SIG-M5 treated with dmso at 0.1 percent for 504 hours (cell line): ENCODE data around the gene GRAP.
A peak's percentile ranks its signal among the peaks of the same experiment; 100 is the strongest.

Experiments
- DNase-seq: peaks from one replicate; lab custom pipeline; 2025; ENCODE audit not compliant: unreplicated experiment; lab: John Stamatoyannopoulos, UW

The GRAP gene

DNA sequence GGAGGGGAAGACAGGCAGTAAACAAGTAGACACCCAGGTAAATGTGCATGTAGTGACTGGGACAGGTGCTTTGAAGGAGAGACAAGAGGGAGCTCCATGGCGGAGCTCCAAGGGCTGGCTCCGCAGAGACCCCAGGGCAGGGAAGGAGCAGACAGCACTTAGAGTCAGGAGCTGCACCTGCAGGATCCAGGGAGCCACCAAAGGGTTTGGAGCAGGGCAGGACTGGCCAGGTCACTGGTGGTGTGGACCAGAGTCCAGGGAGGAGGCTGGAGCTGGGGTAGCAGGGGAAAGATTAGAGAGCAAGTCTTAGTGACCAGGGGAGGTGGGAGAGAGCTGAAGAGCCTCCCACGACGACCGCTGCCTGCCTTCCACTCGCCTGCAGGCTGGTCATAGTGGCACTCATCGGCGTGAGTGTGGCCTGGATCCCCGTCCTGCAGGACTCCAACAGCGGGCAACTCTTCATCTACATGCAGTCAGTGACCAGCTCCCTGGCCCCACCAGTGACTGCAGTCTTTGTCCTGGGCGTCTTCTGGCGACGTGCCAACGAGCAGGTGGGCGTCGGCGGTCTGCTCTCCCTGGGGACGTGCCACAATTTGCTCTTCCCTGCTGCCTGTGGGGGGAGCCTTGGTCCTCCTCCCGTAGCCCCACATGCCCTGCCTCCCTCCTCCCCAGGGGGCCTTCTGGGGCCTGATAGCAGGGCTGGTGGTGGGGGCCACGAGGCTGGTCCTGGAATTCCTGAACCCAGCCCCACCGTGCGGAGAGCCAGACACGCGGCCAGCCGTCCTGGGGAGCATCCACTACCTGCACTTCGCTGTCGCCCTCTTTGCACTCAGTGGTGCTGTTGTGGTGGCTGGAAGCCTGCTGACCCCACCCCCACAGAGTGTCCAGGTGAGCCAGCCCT is 27.5 kb downstream of the GRAP start:
- no peak for DNase-seq

DNA sequence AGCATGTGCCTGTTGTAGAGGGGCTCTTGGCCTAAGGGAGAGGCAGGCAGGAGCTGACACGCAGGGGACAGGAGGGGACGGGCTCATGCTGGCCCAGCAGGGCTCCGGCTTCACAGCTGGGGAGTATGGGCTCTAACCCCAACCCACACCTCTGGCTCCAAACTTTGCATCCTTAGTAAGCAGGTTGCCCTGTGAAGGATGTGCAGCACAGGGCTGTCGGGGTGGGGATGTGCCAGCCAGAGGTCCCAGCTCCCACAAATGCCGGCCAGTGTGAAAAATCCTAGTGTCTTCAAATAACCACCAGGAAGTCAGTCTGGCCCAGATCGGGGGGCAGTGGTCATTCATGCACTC is 28.2 kb downstream of the GRAP start:
- DNase-seq, result no peak

- no peak for DNase-seq
Observed at GRCh38 chr17:19017804-19018599, 28.8 kb downstream of the GRAP start.

DNA sequence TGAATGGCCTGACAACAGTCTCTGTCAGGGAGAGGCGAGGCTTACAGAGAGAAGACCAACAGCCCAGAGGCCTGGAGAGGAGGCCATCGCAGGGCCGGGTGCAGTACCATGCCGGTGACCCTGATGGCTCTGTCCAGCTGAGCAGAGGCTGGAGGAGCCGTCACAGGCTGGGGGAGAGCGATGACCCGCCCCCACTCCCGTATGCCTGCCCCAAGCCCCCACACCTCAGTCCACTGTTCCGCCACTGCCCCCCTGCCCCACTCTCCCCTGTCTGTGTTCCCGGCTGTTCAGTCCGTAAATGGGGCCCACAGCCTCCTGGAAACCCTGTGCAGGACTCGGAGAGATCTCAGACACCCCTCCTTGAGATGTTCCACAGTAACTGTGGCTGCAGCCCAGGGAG is 29.4 kb downstream of the GRAP start:
- DNase-seq, result no peak

GRCh38 chr17:19016881-19017280 is 29.9 kb downstream of the GRAP start:
- DNase-seq, result no peak

DNA sequence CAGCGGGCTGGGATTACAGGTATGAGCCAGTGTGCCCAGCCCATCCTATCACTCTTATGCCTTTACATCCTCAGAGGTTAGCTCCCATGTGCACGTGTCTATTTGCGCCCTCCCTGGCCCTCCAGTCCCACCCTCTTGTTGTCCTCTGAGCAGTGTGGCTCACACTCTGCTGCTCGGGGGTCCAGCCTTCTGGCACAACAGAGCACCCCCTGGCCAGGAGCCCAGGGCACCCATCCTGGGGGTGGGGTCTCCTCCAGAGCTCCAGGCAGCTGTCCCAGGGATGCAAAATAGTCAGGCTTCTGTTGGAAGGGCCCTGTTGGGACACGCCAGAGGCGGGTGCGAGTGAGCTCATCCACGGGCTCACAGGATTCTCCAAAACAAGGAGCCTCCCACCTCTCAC is 30.5 kb downstream of the GRAP start:
- DNase-seq, result no peak

GRCh38 chr17:19015428-19015827 is 31.3 kb downstream of the GRAP start:
- DNase-seq, result no peak

DNA sequence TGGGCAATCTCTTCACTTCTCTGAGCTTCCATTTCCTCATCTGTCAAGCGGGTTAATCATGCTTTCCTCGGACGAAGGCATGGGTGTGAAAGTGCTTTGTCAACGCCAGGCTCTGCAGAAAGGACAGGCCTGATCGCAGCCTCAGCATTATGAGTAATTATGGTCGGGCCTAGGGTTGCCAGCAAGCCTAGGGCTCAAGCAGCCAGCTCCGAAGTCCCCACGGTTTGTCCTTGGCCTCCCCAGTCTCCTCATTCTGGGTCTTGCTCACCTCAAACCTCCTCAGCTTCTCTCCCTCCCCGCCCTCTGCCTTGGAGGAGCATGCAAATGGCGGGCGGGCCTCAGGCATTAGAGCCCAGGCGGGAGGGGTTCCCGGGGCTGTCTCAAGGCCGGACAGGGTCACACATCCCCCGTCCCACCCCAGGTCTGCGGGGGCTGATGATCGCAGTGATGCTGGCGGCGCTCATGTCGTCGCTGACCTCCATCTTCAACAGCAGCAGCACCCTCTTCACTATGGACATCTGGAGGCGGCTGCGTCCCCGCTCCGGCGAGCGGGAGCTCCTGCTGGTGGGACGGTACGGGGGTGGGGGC is 32.0 kb downstream of the GRAP start:
- DNase-seq, result no peak

DNA sequence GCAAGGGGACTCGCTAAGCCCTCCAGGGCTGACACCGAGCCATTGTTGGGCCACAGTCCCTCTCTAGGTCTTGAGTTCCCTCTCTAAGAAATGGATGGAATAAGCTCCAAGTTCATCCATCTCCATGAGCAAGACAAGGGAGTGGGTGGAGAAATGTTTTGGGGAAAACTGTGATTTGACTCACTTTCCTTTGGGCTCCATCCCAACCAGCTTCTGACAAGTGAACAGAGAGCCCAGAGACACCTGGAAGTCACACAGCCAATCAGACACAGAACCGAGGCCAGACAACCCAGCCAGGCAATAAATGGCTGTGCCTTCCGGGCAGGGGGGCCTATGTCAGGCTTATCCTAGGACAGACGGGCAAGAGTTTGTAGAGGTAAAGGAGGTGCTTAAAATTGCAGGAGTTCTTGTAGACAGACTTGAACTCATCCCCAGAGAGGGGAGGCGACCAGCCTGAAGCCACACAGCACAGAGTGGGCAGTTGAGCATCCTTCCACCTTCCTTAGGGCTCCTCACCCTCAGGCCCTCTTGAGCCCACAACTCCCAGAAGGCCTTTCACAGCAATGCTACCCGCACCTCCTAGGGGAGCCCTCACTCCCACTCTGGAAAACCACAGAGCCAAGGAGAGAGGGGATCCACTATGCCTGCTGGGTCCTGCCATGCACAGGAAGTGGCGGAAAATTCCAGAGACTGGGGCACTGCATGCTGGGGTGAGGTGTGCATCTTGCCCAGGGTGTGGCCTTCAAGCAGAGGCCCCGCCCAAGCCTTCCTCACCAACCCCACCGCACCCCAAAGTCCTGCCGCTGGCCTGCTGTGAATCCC is 32.7 kb downstream of the GRAP start:
- DNase-seq, result no peak

GRCh38 chr17:19013226-19013625 is 33.5 kb downstream of the GRAP start:
- DNase-seq, result no peak

DNA sequence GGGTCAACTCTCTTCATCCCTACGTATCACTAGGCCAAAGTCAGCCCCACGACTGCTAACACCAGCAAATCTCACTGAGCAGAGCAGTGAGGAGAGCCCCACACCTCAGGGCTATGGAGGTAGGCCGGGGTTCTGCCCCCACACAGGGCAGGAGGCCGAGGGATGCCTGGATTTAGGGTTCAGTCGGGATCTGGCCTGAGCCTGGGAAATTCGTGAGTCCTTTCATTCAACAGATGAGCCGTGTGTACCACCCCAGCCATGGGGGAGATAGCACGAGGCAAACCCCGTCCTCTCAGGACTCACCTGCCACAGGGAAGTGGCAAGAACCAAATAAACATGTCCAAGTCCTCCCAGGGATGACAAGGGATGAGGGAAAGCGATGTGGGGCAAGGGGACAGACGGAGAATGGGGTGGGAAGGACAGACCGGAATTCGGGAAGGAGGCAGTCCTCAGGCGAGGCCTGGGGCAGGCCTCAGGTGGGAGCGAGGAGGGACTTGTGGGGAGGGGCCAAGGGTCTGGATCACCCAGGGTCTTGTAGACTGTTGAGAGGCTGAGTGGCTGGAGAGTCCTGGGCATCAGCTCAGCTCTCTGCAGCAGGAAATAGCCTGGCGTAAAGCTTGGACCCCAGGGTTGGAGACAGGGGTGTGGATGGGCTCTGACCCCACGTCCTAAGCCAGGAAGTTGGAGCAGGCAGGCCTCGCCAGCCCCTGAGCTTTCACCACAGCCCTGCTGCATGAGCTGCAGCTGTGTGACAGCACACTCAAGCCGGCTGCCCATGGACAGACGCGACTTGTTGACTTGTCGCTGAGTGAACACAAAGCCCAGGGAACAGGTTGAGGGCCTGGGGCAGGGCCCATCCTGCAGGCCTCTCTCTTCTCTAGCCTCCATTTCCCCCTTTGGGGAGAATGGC is 34.3 kb downstream of the GRAP start:
- no peak for DNase-seq

DNA sequence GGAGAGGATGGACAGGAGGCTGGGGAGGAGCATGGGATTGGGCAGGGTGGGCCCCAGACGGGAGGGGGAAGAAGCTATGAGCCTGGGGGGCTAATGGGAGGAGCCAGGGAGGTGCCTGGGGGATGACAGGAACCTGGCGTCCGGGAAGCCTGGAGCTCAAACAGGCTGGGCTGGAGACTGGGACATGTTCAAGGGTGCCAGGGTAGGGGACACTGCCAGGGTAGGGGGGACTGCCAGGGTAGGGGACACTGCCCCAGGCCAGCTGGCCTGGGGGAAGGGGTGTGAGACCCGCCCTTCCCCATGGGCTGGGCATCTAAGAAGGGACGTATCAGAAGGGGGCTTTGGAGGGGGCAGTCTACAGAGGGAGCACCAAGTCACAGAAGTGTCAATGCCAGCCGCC is 35.2 kb downstream of the GRAP start:
- DNase-seq, result no peak

DNA sequence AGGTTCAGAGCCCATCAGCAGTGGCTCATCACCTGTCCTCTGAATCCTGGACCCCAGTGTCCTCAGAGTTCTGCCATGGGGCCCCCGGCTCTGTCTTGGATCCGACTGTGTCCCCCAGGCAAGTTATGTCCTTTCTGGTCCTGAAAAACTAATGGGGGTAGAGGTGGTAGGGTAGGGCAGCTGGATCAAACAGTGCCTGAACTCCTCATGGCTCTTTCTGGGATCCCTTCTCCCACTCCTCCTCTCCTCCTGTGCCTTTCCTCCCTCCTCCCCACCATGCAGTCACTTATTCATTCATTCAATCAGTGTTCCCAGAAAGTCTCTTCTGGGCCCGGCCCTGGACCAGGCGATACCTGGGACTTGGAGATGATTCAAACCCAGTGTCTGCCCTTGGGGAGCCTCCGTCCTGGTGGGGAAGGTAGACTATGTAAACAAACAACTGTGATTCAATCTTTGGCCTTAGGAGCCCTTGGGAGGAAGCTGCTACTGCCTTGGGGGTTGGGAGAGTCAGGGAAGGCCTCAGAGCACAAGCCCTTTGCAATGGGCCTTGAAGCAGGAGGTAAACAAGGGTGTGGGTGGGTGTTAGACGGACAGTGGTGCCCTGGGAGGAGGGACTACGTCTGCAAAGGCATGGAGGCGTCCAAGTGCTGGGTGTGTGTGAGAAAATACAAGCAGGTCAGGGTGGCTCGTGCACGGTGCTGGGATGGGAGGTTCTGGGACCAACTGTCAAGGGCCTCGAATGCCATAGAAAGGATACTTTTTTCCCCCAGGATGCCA is 35.8 kb downstream of the GRAP start:
- no peak for DNase-seq

DNA sequence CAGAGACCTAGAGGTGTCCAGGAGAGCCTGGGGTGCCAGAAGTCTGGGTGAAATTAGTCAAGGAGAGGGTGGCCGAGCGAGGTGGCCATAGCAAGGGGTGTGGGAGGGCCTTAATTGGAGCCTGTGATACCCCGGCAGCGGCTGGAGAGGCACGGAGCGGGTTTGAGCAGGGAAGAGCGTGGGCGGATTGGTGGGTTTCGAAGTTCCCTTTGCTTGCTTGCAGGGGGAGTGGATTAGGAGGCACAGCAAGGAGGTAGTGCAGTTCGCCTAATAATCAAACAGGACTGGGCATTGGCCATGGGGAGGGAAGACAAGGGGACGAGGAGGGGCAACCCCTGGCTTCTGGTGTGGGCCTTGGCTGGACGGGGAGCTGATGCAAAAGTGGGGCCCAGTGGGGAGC is 36.8 kb downstream of the GRAP start:
- no peak for DNase-seq

DNA sequence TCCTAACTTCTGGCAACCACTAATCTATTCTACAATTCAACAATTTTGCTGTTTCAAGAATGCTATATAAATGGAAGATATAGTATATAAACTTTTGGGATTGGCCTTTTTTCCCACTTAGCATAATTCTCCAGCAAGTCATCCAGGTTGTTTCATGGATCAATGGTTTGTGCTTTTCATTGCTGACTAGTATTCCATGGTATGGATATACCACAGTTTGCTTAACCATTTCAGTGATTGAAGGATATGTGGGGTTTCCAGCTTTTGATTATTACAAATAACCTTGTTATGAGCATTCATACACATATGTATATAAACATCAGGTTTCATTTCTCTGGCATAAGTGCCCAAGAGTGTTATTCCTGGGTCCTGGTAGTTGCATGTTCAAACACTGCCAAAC is 40.1 kb downstream of the GRAP start:
- DNase-seq, result no peak

GRCh38 chr17:19005789-19006430 is 40.8 kb downstream of the GRAP start:
- no peak for DNase-seq

DNA sequence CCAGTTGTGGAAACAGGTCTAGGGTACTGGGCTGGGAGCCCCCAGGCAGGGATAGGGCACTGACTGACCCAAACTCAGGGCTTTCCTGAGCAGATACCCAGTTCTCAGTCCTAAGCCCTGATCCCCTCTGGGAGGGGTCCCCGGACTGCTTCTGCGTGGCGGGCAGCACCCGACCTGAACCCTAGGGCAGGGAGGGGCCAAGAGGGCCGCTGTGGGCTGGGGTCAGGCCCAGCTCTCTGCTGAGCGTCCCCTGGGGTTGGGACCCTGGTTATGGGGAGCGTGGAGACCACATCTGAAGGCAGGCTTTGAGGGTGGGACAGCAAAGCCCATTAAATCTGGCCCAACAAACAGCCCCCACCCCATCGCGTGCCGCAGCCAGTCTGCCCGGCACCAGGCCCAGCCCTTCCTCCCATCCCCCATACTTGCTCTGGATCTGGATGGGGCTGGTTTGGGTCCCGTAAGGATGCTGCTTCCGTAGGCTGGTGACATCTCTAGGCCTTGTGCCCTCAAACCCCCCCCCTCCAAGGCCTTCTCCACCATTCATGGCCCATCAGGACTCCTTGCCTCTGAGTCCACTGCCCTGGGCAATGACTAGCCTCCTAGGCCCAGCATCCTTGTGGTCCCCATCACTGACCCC is 41.5 kb downstream of the GRAP start:
- no peak for DNase-seq

GRCh38 chr17:19004421-19005136 is 42.2 kb downstream of the GRAP start, which contains the start of gene FAM83G:
FAM83G (minus strand) TSS chr17:19004764; CDS start chr17:19004041, 723 bp downstream.
- peak; percentile 76 for DNase-seq
